Amniotic epithelial cell (primary cell): ENCODE results near the gene FADS2.
A peak's percentile ranks its signal among the peaks of the same experiment; 100 is the strongest.

Experiments
- DNase-seq: peaks from one replicate; pipeline ENCODE4 v3.0.0-alpha.2; 2010; ENCODE audit warnings: low read depth

FADS2 gene

GRCh38 chr11:61795876-61796526 is 32.1 kb upstream of the FADS2 start:
- DNase-seq, result no peak

GRCh38 chr11:61797263-61797944 is 30.7 kb upstream of the FADS2 start:
- DNase-seq, result peak; percentile 80

DNA sequence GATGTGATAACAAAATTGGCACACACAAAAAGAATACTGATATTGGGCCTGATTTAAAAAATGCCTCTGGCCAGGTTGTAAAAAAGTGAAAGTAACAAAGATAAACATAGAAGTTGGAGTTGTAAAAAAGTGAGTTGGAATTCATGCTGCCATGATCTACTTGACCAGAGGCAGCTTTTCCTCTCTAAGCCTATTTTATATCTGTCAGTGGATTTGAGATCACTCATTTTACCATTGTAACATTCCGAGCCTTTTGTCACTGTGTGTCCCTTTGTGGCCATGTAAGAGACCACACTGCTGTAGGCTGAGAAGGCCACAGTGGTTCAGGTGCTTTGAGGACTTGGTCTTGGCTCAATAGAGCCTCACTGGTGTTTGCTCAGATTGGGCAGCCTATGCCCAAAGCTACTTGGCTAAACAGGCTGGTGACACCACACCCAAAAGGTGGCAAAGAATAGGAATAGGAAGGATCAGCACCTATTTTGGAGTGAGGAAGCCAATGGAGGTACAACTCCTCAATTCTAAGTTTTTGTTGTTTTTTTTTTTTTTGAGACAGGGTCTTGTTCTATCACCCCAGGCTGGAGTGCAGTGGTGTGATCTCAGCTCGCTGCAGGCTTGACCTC is 28.3 kb upstream of the FADS2 start:
- DNase-seq, result no peak

DNA sequence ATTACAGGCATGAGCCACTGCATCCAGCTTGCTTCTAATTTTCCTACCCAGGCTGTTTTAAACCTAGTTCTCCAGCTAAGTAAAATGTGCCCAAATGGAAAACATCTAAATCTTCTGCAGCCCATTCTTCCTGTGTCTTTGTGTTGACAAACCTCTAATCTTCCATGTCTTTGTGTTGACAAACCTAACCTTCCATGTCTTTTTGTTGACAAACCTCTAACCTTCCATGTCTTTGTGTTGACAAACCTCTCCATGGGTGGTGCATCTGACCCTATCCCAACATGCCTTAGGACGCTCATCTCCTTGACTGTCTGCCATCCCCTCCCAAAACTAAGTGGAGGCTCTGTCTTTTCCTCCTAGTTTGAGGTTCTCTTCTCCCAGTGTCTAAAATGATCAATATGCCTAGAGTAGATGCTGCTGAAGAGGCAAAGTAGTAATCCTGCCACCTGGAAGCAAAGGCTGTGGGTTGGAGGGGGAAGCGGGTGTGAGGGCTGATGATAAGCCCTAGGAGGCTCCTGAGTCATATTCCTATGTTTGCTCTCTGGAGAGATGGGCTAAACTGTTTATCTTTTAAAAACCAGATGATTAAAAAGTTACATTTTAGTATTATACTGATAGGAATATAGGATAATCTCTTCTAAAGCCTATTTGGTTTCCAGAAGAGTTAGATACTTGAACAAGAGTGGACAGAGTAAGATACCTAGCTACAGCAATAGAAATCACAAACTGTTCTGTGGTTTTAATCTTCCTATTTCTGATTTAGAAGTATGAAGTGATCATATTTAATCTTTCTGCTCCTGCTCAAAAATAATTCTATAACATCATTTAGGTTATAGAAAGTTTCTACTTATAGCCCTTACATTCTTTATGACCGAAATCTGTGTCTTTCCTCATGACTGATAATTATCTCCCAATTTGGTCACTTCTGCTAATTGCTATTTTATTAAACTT is 27.5 kb upstream of the FADS2 start:
- no peak for DNase-seq

DNA sequence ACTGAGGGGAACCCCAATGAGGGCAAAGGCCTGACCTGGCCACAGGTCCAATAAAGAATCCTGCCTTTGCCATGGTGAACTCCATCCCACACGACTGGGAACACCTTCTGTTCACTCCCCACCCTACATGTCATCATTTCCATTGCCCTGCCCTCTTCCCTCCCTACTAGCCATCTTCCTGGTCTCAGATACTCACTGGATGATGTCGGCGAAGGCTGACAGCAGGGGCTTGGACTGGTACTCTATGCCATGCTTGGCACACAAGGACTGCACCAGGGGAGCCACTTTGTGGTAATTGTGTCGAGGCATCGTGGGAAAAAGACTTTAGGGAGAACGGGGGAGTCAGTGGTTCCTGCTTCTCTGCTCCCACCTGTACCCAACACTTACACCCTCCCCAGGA is 25.5 kb upstream of the FADS2 start:
- DNase-seq, result no peak

GRCh38 chr11:61803889-61804647 is 24.0 kb upstream of the FADS2 start:
- DNase-seq, result peak; percentile 73

DNA sequence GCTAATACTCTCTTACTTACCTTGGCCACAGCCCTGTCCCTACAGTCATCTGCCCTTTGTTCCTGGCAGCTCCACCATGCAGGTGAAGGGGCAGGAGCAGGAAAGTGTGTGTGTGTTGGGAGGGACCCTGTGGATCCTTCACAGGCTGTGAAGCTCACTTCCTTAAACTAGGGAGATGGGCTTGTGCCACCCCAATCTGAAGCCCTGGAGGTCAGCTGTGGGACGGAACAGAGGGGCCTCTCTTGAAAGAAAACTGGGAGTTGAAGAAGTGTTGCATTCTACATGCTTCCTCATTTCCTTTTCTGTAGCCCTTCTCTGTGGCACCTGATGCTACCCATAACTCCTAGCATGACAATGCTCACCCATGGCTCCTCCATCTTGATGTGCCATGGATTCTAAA is 23.0 kb upstream of the FADS2 start:
- no peak for DNase-seq

DNA sequence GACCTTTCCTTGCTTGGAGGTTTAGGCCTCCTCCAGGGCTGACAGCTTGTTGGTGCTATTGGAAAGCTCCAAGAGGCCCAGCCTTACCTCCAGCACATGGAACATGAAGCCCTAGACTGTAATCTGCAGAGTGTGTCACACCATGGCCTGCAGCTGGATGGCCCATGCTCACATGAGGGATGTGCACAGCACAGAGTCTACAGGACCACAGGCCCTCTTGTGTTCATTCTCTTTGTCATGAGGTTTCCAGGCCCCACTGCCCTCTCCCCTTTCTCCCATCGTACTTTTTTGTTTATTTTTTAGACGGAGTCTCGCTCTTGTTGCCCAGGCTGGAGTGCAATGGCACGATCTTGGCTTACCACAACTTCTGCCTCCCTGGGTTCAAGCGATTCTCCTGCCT is 21.3 kb upstream of the FADS2 start:
- no peak for DNase-seq

- no peak for DNase-seq
These were observed 17.4 kb upstream of the FADS2 start for GRCh38 chr11:61810671-61811175.

- DNase-seq, result no peak
These were observed 16.3 kb upstream of the FADS2 start for GRCh38 chr11:61811831-61812230.

GRCh38 chr11:61812736-61813411 is 15.2 kb upstream of the FADS2 start:
- no peak for DNase-seq

- peak; percentile 52 for DNase-seq
These were observed 13.7 kb upstream of the FADS2 start for GRCh38 chr11:61814247-61814957.

- DNase-seq, result peak; percentile 92
These were observed 12.9 kb upstream of the FADS2 start for GRCh38 chr11:61814958-61815789.

- peak; percentile 48 for DNase-seq
These were observed 12.0 kb upstream of the FADS2 start for GRCh38 chr11:61815790-61816735.

DNA sequence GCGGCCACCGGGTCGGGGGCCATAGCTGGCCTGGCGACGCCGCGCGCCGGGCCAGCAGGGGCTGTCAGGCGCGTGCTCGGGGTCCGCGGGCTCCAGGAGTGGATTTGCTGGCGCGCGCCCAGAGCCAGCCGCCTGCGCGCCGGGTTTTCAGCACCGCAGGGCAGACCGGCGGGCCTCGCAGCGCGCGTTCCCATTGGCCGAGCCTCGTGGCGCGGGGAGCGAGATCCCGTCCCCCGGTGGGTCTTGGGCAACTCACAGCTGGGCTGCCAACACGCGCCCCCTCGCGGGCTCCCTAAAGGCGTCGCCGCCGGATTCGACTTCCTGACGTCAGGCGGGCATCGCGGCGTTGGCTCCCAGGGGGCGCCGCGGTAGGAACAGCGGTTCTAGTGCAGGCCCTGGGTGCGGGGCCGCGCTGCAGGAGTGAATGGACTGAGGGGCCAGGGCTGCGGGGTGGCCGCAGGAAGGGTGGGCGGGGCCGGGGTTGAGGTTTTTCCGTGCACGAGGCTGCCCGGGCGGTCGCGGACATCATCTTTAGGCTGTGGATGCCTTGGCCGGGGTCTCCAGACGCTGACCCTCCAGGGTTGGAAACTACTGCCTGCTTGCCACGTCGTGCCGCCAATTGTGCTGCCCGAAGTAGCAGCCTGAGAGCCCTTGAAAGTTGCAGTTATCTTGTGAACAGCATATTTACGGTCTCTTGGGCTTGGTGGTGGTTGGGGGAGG is 11.2 kb upstream of the FADS2 start, which contains the start of gene FADS1:
Gene FADS1, minus strand, starts transcription at position 268 of the 720 bp plus-strand sequence. Its CDS starts 74 bp downstream, at position 194.
- DNase-seq, result peak; percentile 94

DNA sequence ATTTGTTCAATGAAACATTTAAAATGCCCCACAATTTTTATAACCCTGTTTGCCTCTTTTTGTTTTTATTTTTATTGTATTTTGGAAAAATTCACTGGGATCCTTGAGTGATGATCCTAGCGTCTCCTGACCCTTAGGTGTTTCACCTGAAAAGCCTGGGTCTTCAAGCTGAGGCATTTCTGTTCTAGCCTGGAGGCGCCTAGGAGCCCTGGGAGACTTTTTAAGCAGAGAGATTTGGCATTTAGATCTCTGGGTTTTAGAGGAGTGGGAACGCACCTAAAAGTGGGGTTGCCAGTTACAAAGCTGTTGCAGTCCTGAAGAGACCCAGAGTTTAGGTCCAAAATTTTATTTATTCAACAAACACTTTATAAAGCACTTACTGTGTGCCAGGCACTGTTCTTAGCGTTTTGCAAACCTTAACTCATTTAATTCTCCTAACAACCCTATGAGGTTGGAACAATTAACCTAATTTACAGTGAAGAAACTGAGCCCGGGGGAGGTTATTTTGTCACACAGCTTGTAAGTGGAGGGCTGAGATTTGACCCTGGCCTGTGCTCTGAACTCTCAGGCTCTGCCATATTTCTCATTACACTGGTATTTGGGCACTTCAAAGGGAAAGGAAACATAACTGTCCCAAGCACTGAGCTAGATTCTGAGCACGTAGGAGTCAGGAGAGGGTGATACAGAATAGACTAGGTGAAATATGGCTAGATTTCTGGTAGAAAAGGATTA is 10.5 kb upstream of the FADS2 start:
- no peak for DNase-seq
